DMS114 treated with DMSO at 0.1 percent for 48 hours (cell line): ENCODE measurements around the gene SNRNP200.
"Not testable (repeated sequence)": the region's sequence is repeated elsewhere in the genome, so short reads cannot be mapped to it uniquely, and the experiment has no call there.

ENCODE experiments used
- DNase-seq: peaks from one replicate; lab custom pipeline; 2025; ENCODE audit not compliant: unreplicated experiment; lab: John Stamatoyannopoulos, UW

SNRNP200 gene

GRCh38 chr2:96274355-96275056 is 30.8 kb downstream of the SNRNP200 start:
- no peak for DNase-seq

GRCh38 chr2:96273763-96274162 is 31.6 kb downstream of the SNRNP200 start:
- no peak for DNase-seq

- DNase-seq: no peak
These were observed 33.4 kb downstream of the SNRNP200 start for GRCh38 chr2:96271995-96272394.

- DNase-seq: no peak
These were observed 38.0 kb downstream of the SNRNP200 start for GRCh38 chr2:96267159-96267971.

- peak; percentile 96 for DNase-seq
These were observed 39.3 kb downstream of the SNRNP200 start, which contains the start of the genes CIAO1 and TMEM127 for GRCh38 chr2:96265840-96266679. Gene CIAO1, plus strand, starts transcription at chr2:96266225. Its CDS starts 126 bp downstream, at chr2:96266351. Gene TMEM127, minus strand, starts transcription at chr2:96265997. Its CDS starts 616 bp downstream, at chr2:96265381.

GRCh38 chr2:96265349-96265839 is 40.0 kb downstream of the SNRNP200 start:
- no peak for DNase-seq

- DNase-seq: peak; percentile 14
These were observed 40.5 kb downstream of the SNRNP200 start for GRCh38 chr2:96264656-96265348.

GRCh38 chr2:96264086-96264485 is 41.3 kb downstream of the SNRNP200 start:
- no peak for DNase-seq

GRCh38 chr2:96262306-96262705 is 43.0 kb downstream of the SNRNP200 start:
- DNase-seq: no peak

GRCh38 chr2:96261328-96262003 is 43.9 kb downstream of the SNRNP200 start:
- DNase-seq: no peak

- no peak for DNase-seq
These were observed 44.7 kb downstream of the SNRNP200 start for GRCh38 chr2:96260387-96261260.

GRCh38 chr2:96259497-96259921 is 45.8 kb downstream of the SNRNP200 start:
- DNase-seq: no peak

- no peak for DNase-seq
These were observed 47.0 kb downstream of the SNRNP200 start for GRCh38 chr2:96258166-96259022.

- DNase-seq: not testable (repeated sequence)
These were observed 47.6 kb downstream of the SNRNP200 start for GRCh38 chr2:96257744-96258143.

GRCh38 chr2:96256611-96257113 is 48.7 kb downstream of the SNRNP200 start:
- DNase-seq: no peak

- no peak for DNase-seq
These were observed 50.8 kb downstream of the SNRNP200 start for GRCh38 chr2:96254571-96254970.

- no peak for DNase-seq
These were observed 52.3 kb downstream of the SNRNP200 start for GRCh38 chr2:96253006-96253405.

GRCh38 chr2:96252526-96252925 is 52.8 kb downstream of the SNRNP200 start:
- DNase-seq: no peak
